HG03159 (cell line): Measurements from ENCODE around the gene CYP2S1.
"Not testable (repeated sequence)": the region's sequence is repeated elsewhere in the genome, so short reads cannot be mapped to it uniquely, and the experiment has no call there.

Experiments used
- ATAC-seq: cut with Tn5 transposase; IDR thresholded peaks from one replicate; pipeline ENCODE4 v1.9.1; 2021; ENCODE audit warnings: mild to moderate bottlenecking, moderate library complexity; ENCODE audit not compliant: unreplicated experiment

CYP2S1 gene

GRCh38 chr19:41192574-41193429, at the start of gene CYP2S1:
Gene CYP2S1, plus strand, starts transcription at chr19:41193219. Its CDS starts 46 bp downstream, at chr19:41193265.
- no peak for ATAC-seq

- no peak for ATAC-seq
These were observed 48.6 kb upstream of the CYP2S1 start for GRCh38 chr19:41144403-41144802.

- no peak for ATAC-seq
These were observed 43.2 kb upstream of the CYP2S1 start for GRCh38 chr19:41149831-41150230.

DNA sequence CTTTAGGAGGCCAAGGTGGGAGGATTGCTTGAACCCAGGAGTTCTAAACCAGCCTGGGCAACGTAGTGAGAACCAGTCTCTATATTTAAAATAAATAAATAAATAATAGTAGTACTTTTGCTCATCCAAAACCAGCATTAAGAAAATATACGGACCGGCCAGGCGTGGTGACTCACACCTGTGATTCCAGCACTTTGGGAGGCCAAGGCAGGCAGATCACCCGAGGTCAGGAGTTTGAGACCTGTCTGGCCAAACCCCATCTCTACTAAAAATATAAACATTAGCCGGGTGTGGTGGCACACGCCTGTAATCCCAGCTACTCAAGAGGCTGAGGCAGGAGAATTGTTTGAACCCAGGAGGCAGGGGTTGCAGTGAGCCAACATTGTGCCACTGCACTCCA, 42.0 kb upstream of the CYP2S1 start:
- not testable (repeated sequence) for ATAC-seq

DNA sequence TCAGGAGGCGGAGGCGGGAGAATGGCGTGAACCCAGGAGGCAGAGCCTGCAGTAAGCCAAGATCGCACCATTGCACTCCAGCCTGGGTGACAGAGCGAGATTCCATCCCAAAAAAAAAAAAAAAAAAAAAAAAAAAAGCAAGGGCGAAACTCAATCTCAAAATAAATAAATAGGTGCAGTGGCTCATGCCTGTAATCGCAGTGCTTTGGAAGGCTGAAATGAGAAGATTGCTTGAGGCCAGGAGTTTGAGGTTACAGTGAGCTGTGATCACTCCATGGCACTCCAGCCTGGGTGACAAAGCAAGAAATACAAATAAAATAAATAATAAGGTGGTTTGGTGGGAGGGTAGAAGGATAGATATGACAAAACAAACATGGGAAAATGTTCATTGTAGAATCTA, 39.0 kb upstream of the CYP2S1 start:
- no peak for ATAC-seq

GRCh38 chr19:41156207-41156606, 36.8 kb upstream of the CYP2S1 start:
- no peak for ATAC-seq

- ATAC-seq, result no peak
These were observed 33.1 kb upstream of the CYP2S1 start for GRCh38 chr19:41159881-41160280.

- no peak for ATAC-seq
These were observed 31.1 kb upstream of the CYP2S1 start for GRCh38 chr19:41161903-41162302.

DNA sequence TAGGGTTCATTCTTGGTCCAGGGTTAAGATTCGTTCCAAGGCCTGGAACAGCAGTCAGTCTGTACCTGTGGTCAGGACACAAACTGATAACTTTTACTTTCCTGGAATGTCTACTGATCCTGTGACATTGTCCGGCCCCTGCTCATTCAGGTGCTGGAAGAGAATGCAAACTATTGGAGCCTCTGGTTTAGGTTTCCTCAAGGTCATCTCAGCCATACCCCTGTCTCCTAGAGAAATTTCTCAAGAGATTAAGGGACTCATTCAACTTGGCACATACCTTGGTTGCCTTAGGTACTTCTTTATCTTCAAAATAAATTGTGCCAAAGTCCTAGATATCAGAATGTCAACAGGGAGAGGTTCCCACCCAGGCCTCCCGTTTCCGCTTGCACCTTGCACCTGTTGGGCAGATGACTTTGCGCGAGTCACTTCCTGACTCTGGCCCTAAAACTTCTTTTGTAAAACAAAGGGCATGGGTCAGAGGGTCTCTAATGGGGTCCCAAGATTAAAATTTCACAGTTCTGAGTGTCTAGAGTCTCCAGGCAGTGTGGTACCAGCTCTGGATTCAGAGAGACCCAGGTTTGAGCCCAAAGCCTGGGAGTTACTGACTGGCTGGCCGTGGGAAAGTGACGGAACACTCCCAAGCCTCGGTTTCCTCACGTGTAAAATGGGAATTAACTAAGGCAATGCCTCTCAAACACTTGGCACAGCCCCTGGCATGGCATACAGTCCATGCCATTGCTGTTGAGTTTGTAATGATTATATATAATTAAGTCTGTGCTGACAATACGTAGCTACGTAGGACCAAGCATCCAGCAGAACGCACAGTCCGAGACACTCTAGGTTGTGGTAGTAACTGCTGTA, 25.8 kb upstream of the CYP2S1 start:
- ATAC-seq, result no peak

- no peak for ATAC-seq
These were observed 20.5 kb upstream of the CYP2S1 start for GRCh38 chr19:41172297-41173164.

GRCh38 chr19:41174297-41174928, 18.6 kb upstream of the CYP2S1 start:
- no peak for ATAC-seq

GRCh38 chr19:41175801-41176777, 16.9 kb upstream of the CYP2S1 start:
- no peak for ATAC-seq

GRCh38 chr19:41180173-41180572, 12.8 kb upstream of the CYP2S1 start:
- ATAC-seq, result not testable (repeated sequence)

DNA sequence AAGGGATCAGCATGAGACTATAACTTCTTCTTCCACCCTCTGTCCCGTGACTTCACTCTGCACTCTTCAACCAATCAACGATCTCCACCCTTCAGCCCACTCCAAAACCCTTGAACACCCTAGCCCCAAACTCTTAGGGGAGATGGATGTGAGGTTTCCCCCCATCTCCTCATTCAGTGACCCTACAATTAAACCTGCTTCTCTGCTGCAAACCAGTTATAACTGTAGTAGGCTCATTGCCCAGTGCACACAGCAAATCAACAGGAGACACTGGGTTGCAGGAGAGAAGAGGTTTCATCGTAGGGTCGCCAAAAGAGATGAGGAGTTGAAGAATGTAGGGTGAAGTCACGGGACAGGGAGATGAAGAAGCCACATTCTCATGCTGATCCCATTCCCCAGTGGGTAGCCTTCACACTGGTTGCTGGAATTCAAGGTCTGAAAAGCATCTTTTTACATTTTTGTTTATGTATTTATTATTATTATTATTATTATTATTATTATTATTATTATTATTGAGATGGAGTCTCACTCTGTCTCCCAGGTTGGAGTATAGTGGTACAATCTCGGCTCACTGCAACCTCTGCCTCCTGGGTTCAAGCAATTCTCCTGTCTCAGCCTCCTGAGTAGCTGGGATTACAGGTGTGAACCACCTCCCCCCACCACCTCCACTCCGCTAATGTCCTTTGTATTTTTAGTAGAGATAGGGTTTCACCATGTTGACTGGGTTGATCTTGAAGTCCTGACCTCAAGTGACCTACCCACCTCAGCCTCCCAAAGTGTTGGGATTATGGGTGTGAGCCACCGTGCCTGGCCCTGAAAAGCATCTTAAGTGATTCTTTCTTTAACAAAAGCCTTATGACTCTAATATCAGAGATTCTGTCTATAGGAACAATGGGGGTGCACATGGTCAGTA, 5.8 kb upstream of the CYP2S1 start:
- ATAC-seq, result no peak

GRCh38 chr19:41187884-41188279, 5.1 kb upstream of the CYP2S1 start:
- ATAC-seq, result no peak

DNA sequence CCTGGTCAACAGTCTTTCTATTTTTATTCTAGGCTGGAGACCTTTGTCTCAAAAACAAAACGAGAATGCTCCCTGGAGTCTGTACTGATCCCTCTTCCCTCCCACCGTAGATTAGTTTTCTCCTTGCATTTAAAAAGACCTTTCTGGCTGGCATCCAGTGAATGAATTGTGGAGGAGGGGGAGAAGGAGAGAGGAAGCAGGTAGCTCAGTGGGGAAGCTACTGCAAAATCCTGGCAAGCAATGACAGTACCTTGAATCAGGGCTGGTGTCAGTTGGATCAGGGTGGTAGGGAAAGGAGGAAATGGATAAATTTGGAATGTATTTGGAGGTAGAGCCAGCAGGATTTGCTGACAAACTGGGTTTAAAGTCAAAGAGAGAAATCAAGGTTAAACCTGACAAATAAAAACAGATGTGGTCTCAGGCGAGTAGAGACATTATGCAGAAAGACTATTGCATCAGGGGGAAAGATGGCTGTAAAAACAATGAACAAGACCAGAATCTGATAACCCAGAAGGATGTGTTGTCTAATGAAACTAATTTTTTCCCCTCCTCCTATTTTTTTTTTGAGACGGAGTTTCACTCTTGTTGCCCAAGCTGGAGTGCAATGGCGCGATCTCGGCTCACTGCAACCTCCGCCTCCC, 3.5 kb upstream of the CYP2S1 start:
- no peak for ATAC-seq

DNA sequence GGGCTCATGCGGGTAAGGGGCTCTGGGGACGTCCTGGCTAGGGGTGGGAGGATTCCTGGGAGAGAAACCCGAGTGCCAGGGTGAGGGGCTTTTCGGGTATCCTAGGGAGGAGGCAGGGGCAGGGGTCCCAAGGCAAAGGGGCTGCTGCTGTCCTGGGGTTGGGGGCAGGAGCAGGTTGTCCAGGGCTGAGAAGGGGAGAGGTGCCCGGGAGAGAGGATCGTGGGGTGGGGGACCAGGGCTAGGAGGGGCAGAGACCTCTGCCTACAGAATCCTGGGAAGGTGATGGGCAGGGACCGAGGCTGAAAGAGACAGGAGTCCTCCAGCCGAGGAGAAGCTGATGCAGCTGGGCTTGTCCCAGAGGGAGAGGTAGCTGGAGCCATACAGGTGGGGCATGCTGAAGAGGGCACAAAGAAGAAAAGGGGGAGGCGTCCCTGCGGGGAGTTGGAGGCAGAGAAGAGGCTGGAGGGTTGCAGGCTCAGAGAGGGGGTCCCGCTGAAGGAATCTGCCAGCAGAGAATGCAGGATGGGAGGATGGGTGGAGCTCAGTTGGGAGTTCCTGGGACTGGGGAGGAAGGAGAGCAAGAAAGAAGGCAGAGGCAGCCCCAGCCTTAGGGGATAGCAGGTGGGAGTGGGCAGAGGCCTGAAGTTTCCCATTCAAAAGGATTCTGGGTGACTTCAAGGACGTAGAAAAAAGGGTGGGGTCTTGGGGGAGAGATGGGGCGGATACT, 574 bp downstream of the CYP2S1 start:
- ATAC-seq, result no peak
